Measurements from ENCODE around the gene RTN4IP1.

DNA sequence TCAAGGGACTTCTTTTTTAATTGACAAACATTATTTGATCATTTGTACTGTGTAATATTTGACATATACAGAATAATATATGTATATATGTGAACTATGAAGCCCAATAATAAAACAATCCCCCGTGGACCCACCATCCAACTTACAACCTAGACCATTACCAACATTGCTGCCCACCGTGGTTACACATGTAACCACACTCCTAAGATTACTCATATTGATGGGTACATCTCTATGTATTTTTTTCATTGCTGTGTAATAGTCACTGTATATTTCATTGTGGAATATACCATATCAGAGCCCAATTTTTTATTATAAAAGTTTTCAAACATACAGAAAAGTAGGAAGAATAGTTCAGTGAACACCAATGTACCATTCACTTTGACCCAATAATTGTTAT, 94.3 kb downstream of the RTN4IP1 start:
- TF ChIP-seq, protein P1, sequence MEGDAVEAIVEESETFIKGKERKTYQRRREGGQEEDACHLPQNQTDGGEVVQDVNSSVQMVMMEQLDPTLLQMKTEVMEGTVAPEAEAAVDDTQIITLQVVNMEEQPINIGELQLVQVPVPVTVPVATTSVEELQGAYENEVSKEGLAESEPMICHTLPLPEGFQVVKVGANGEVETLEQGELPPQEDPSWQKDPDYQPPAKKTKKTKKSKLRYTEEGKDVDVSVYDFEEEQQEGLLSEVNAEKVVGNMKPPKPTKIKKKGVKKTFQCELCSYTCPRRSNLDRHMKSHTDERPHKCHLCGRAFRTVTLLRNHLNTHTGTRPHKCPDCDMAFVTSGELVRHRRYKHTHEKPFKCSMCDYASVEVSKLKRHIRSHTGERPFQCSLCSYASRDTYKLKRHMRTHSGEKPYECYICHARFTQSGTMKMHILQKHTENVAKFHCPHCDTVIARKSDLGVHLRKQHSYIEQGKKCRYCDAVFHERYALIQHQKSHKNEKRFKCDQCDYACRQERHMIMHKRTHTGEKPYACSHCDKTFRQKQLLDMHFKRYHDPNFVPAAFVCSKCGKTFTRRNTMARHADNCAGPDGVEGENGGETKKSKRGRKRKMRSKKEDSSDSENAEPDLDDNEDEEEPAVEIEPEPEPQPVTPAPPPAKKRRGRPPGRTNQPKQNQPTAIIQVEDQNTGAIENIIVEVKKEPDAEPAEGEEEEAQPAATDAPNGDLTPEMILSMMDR (IDR thresholded peaks at IDR 0.05), result no peak
- no peak for TF ChIP-seq POLR2A (IDR thresholded peaks at IDR 0.05)

All from prostate gland (tissue), 2 donors.